Nephron (organoid): ENCODE measurements around the gene TBC1D22B.

Experiments
- H3K27ac Mint-ChIP-seq, 3 experiments: 2 replicates each; pipeline ENCODE4 v1.8.0; 2020; ENCODE audit warnings: mixed read lengths in 3 of 3, mild to moderate bottlenecking in 2 of 3, moderate library complexity in 1 of 3
- H3K27me3 Mint-ChIP-seq: 2 replicates; pipeline ENCODE4 v1.8.0; 2021; ENCODE audit warnings: low read depth, mild to moderate bottlenecking, moderate library complexity, mixed read lengths
- H3K36me3 Mint-ChIP-seq: 2 replicates; pipeline ENCODE4 v1.8.0; 2020; ENCODE audit warnings: low read depth, mixed read lengths
- H3K4me1 Mint-ChIP-seq: 2 replicates; pipeline ENCODE4 v1.8.0; 2020; ENCODE audit warnings: mixed read lengths
- H3K4me3 Mint-ChIP-seq, 3 experiments: 2 replicates each; pipeline ENCODE4 v1.8.0; 2020; ENCODE audit warnings: mild to moderate bottlenecking in 3 of 3, mixed read lengths in 3 of 3, moderate library complexity in 2 of 3
- H3K9me3 Mint-ChIP-seq: 2 replicates; pipeline ENCODE4 v1.8.0; 2020; ENCODE audit warnings: mixed read lengths
- CTCF ChIP-seq, 3 experiments: fragments of 200-600 bp; sonication (generic); IDR thresholded peaks; one replicate each; pipeline ENCODE4 v1.5.0; 2021; ENCODE audit warnings: antibody characterized with exemption in 3 of 3; ENCODE audit not compliant: unreplicated experiment in 3 of 3

The TBC1D22B gene

GRCh38 chr6:37236921-37237320 lies 20.7 kb upstream of the TBC1D22B start:
- Mint-ChIP-seq H3K4me1 (peaks cover 43% of the 10 kb centered on the region), H3K4me3 (no peak overlapping the region), H3K27me3 (no peaks in the 10 kb centered on the region), H3K9me3 (peaks cover 5% of the 10 kb centered on the region), H3K27ac (peak overlapping the region in 2 of 3 experiments; percentile 72 to 85), H3K36me3 (no peaks in the 10 kb centered on the region)
- no peak for TF ChIP-seq CTCF (IDR thresholded peaks at IDR 0.05; ENCODE audit: unreplicated experiment in 3 of 3)

GRCh38 chr6:37237789-37238188 lies 19.8 kb upstream of the TBC1D22B start:
- Mint-ChIP-seq H3K4me3 (no peak overlapping the region), H3K4me1 (peaks cover 52% of the 10 kb centered on the region)

GRCh38 chr6:37238381-37238780 lies 19.2 kb upstream of the TBC1D22B start:
- Mint-ChIP-seq H3K4me3 (no peak overlapping the region), H3K4me1 (peaks cover 58% of the 10 kb centered on the region), H3K27ac (peak overlapping the region; percentile 56 to 72 (median 70)), H3K27me3 (no peaks in the 10 kb centered on the region), H3K36me3 (no peaks in the 10 kb centered on the region), H3K9me3 (peaks cover 5% of the 10 kb centered on the region)
- no peak for TF ChIP-seq CTCF (IDR thresholded peaks at IDR 0.05; ENCODE audit: unreplicated experiment in 3 of 3)

More at GRCh38 chr6:37237789-37238188, 19.8 kb upstream of the TBC1D22B start:
- TF ChIP-seq CTCF (IDR thresholded peaks at IDR 0.05; ENCODE audit: unreplicated experiment in 3 of 3): no peak
- Mint-ChIP-seq H3K27ac (peak overlapping the region; percentile 11 to 85 (median 72)), H3K27me3 (no peaks in the 10 kb centered on the region), H3K9me3 (peaks cover 5% of the 10 kb centered on the region), H3K36me3 (no peaks in the 10 kb centered on the region)

GRCh38 chr6:37239526-37239925 lies 18.0 kb upstream of the TBC1D22B start:
- H3K4me1 Mint-ChIP-seq: peaks cover 66% of the 10 kb centered on the region
- peak overlapping the region; percentile 97 to 99 (median 99) for H3K27ac Mint-ChIP-seq
- no peak for TF ChIP-seq CTCF (IDR thresholded peaks at IDR 0.05; ENCODE audit: unreplicated experiment in 3 of 3)
- H3K9me3 Mint-ChIP-seq: peaks cover 5% of the 10 kb centered on the region
- no peaks in the 10 kb centered on the region for H3K27me3 Mint-ChIP-seq
- no peaks in the 10 kb centered on the region for H3K36me3 Mint-ChIP-seq
- H3K4me3 Mint-ChIP-seq: no peak overlapping the region

GRCh38 chr6:37239950-37240713 lies 17.4 kb upstream of the TBC1D22B start:
- peaks cover 68% of the 10 kb centered on the region for H3K4me1 Mint-ChIP-seq
- H3K27ac Mint-ChIP-seq: peak overlapping the region; percentile 97 to 99 (median 99)
- peaks cover 5% of the 10 kb centered on the region for H3K9me3 Mint-ChIP-seq
- H3K4me3 Mint-ChIP-seq: peak overlapping the region in 2 of 3 experiments; percentile 31 to 57
- H3K27me3 Mint-ChIP-seq: no peaks in the 10 kb centered on the region
- no peaks in the 10 kb centered on the region for H3K36me3 Mint-ChIP-seq
- no peak for TF ChIP-seq CTCF (IDR thresholded peaks at IDR 0.05; ENCODE audit: unreplicated experiment in 3 of 3)

- H3K9me3 Mint-ChIP-seq: peaks cover 5% of the 10 kb centered on the region
- H3K36me3 Mint-ChIP-seq: no peaks in the 10 kb centered on the region
- no peak overlapping the region for H3K4me3 Mint-ChIP-seq
- no peaks in the 10 kb centered on the region for H3K27me3 Mint-ChIP-seq
- no peak for TF ChIP-seq CTCF (IDR thresholded peaks at IDR 0.05; ENCODE audit: unreplicated experiment in 3 of 3)
- H3K4me1 Mint-ChIP-seq: peaks cover 76% of the 10 kb centered on the region
- peak overlapping the region; percentile 96 to 99 (median 98) for H3K27ac Mint-ChIP-seq
Measured at GRCh38 chr6:37241131-37241530, 16.4 kb upstream of the TBC1D22B start.
